RPMI7951 (cell line): ENCODE measurements around the gene CHIA. TPM values are rescaled to one million over a fixed set of nuclear protein-coding genes. Genes with fewer than 3 reads are reported as not detected.

ENCODE experiments used
- DNase-seq: peaks from one replicate; pipeline ENCODE4 v3.0.0-alpha.2; 2012; ENCODE audit warnings: low read depth
- total RNA-seq: library from RNA; depleted of rRNA; stranded (reverse); fragments of >200 nt; shearing (Covaris generic); gene quantifications from 2 replicates; pipeline ENCODE4 v1.2.3, GENCODE V29; 2014; rRNA removed

The CHIA gene
- total RNA-seq = not detected in 2 replicates

- peak; percentile 18 for DNase-seq
Measured at GRCh38 chr1:111290630-111291029, at the start of gene CHIA. Gene CHIA, plus strand, starts transcription at chr1:111290851. Its CDS starts 19,617 bp downstream, at chr1:111310468.

- DNase-seq = no peak
Measured at GRCh38 chr1:111241797-111242196, 48.9 kb upstream of the CHIA start.

- DNase-seq = no peak
Measured at GRCh38 chr1:111242805-111243523, 47.7 kb upstream of the CHIA start.

- DNase-seq = no peak
Measured at GRCh38 chr1:111247125-111247838, 43.4 kb upstream of the CHIA start.

GRCh38 chr1:111249960-111250359 is 40.7 kb upstream of the CHIA start:
- peak; percentile 44 for DNase-seq

- no peak for DNase-seq
Measured at GRCh38 chr1:111251570-111251969, 39.1 kb upstream of the CHIA start.

GRCh38 chr1:111252786-111253185 is 37.9 kb upstream of the CHIA start:
- no peak for DNase-seq

- DNase-seq = peak; percentile 19
Measured at GRCh38 chr1:111253876-111254275, 36.8 kb upstream of the CHIA start.

- no peak for DNase-seq
Measured at GRCh38 chr1:111256988-111257658, 33.5 kb upstream of the CHIA start.

- no peak for DNase-seq
Measured at GRCh38 chr1:111267801-111268508, 22.7 kb upstream of the CHIA start.

GRCh38 chr1:111269825-111270406 is 20.7 kb upstream of the CHIA start:
- no peak for DNase-seq

- no peak for DNase-seq
Measured at GRCh38 chr1:111270771-111271463, 19.7 kb upstream of the CHIA start.

GRCh38 chr1:111271464-111271801 is 19.2 kb upstream of the CHIA start:
- no peak for DNase-seq

GRCh38 chr1:111272081-111272480 is 18.6 kb upstream of the CHIA start:
- no peak for DNase-seq

- peak; percentile 81 for DNase-seq
Measured at GRCh38 chr1:111274653-111275052, 16.0 kb upstream of the CHIA start.

- peak; percentile 98 for DNase-seq
Measured at GRCh38 chr1:111275079-111275478, 15.6 kb upstream of the CHIA start.

GRCh38 chr1:111275780-111276433 is 14.7 kb upstream of the CHIA start:
- DNase-seq = no peak

GRCh38 chr1:111279144-111279543 is 11.5 kb upstream of the CHIA start:
- DNase-seq = no peak

- no peak for DNase-seq
Measured at GRCh38 chr1:111280267-111280666, 10.4 kb upstream of the CHIA start.

- DNase-seq = peak; percentile 5
Measured at GRCh38 chr1:111281411-111281810, 9.2 kb upstream of the CHIA start.

- no peak for DNase-seq
Measured at GRCh38 chr1:111283838-111284237, 6.8 kb upstream of the CHIA start.
